Ovary (tissue), 9 donors: ENCODE measurements around the gene ALDH3A1. TPM values are rescaled to one million over a fixed set of nuclear protein-coding genes. Genes with fewer than 3 reads are reported as not detected.

Source experiments
- DNase-seq, 5 donors: peaks; one replicate each; pipeline ENCODE4 v3.0.0-alpha.2; 2019 to 2020
- H3K27ac ChIP-seq, 2 donors: fragments of 200-600 bp; one replicate each; pipeline versions ENCODE4 v1.5.1 to v1.8.0; 2019 to 2022
- H3K27me3 ChIP-seq: fragments of 200-600 bp; one replicate; pipeline ENCODE4 v1.8.0; 2022
- H3K36me3 ChIP-seq: fragments of 200-600 bp; sonication (generic); one replicate; pipeline ENCODE4 v1.5.1; 2019
- H3K4me1 ChIP-seq: one replicate; pipeline ENCODE4 v1.8.1; 2013; ENCODE audit warnings: mild to moderate bottlenecking, moderate library complexity; ENCODE audit not compliant: insufficient read depth
- H3K4me3 ChIP-seq: fragments of 200-600 bp; sonication (generic); one replicate; pipeline ENCODE4 v1.5.1; 2017
- H3K9me3 ChIP-seq, 2 donors: fragments of 200-600 bp in 1 of 2; sonication (generic) in 1 of 2; one replicate each; pipeline versions ENCODE4 v1.5.1 to v1.8.1; 2013 to 2019; ENCODE audit warnings: mild to moderate bottlenecking in 1 of 2, moderate library complexity in 1 of 2
- CTCF ChIP-seq, 3 donors: fragments of 450-650 bp in 2 of 3; fragments of 200-600 bp in 1 of 3; IDR thresholded peaks; one replicate each; pipeline versions ENCODE4 v1.5.1 to v1.8.0; 2016 to 2022; ENCODE audit warnings: antibody characterized with exemption in 3 of 3, mild to moderate bottlenecking in 1 of 3
- EP300 ChIP-seq: sonication (generic); formaldehyde crosslinking; IDR thresholded peaks from one replicate; pipeline ENCODE4 v1.6.1; 2017; ENCODE audit warnings: antibody characterized with exemption
- POLR2A ChIP-seq: fragments of 450-650 bp; IDR thresholded peaks from one replicate; pipeline ENCODE4 v1.6.1; 2017; ENCODE audit warnings: antibody characterized with exemption, mild to moderate bottlenecking, moderate library complexity
- WGBS, 3 donors: extraction: QIAGEN DNeasy Blood & Tissue Kit in 1 of 3; methylation state at CpG; one replicate each; pipeline versions ENCODE4 v1.1.5 to v1.1.7; 2013 to 2017; 5-methylcytosine and 5-hydroxymethylcytosine counted together
- intact Hi-C, 4 donors: fragments of 100-400 bp; cut with DNase I; formaldehyde crosslinking; loops; one replicate each; pipeline versions ENCODE4 v1.11.0 to v1.15.1; 2022 to 2023
- polyA plus RNA-seq, 2 donors: library from polyadenylated mRNA; stranded (reverse); fragments of 200-250 nt in 1 of 2; fragments of 350-450 nt in 1 of 2; fragmentation: Illumina TruSeq in 1 of 2; extraction: RNeasy Lipid Tissue Mini Kit (QIAGEN cat#74804) in 1 of 2; gene quantifications; one replicate each; pipeline ENCODE4 v1.2.3, GENCODE V29; 2013 to 2014
- total RNA-seq, 7 donors: library from RNA; depleted of rRNA in 2 of 7; stranded (reverse); fragments of >200 nt in 2 of 7; fragmentation: NEBNext Ultra II Directional in 3 of 7; extraction: Animal tissue kit (Norgen Biotek cat#: 25700) in 3 of 7; gene quantifications; one replicate each; pipeline versions ENCODE4 v1.1.0 to v1.2.4, GENCODE V29; 2016 to 2023
- donor health status: DM: no; HTN: no; CAD: no; lungs with moderate emphysema.
- donor health status: DM: no; HTN: no; CAD: no.
- donor health status: Bipolar disorder and iron deficiency.
- donor health status: DM: yes; HTN: yes; CAD: no.
- donor health status: DM: no; HTN: no; CAD: no.
- donor health status: DM: yes; HTN: yes; CAD: no.

The ALDH3A1 gene
- total and polyA plus RNA-seq, 9 donors: 0.17 to 12.8 (median 0.87) TPM; not detected in 3

DNA sequence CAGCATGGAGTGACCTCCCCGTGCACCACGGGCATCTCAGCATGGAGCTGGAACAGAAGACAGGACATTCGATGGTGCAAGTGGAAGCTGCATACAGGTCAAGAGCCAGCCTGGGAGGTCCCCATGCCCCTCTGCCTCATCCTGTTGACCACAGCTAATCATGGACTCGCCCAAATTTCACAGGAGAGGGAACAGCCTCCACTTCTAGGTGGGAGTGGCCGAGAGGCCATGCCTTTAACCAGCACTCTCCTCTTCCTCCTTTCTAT is 28.0 kb downstream of the ALDH3A1 start:
- TF ChIP-seq EP300 (no peak), CTCF (IDR thresholded peaks at IDR 0.05) (no peak), POLR2A (no peak)
- Histone ChIP-seq H3K4me3 (no peak overlapping the region), H3K27me3 (no peaks in the 10 kb centered on the region), H3K9me3 (no peaks in the 10 kb centered on the region), H3K27ac (no peak overlapping the region), H3K36me3 (no peaks in the 10 kb centered on the region), H3K4me1 (peaks cover 16% of the 10 kb centered on the region)
- intact Hi-C loops: loop anchor here in 1 of 4 donors (10.0 kb wide), 1 partner anchor 55 kb away; no protein-coding TSS in a partner anchor
- DNase-seq: no peak
- WGBS, 3 donors: 45 to 76% (median 71%) methylated on average over 5 of the region's 5 CpGs

DNA sequence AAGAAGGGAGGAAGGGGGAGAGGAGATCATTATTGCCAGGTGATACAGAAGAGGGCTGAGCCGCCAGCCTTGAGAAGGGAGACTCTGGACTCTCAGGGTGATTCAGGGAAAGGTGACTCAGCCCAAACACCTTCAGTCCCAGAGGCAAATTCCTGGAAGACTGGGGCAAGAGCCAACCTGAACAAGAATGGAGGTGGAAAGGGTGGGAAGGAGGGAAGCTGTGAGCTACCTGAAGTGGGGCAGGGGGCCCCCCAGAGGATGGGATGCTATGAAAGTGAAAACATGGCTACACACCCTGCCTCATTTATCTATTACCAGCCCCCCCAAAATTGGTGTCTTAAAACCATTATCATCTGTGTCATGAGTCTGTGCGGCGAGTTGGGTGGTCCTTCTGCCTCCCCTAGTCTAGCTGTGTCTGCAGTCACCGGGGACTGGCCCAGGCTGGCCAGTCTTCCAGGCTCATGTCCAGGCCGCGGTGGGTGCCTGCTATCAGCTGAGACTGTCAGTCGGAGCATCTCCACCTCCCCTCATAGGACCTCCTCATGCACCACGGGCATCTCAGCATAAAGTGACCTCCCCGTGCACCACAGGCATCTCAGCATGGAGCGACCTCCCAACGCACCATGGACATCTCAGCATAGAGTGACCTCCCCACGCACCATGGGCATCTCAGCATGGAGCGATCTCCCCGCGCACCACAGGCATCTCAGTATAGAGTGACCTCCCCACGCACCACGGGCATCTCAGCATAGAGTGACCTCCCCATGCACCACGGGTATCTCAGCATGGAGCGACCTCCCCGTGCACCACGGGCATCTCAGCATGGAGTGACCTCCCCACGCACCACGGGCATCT is 28.5 kb downstream of the ALDH3A1 start:
- 91 to 94% (median 92%) methylated on average over 23 of the region's 23 CpGs for WGBS, 3 donors
- Histone ChIP-seq H3K27me3 (no peaks in the 10 kb centered on the region), H3K9me3 (no peaks in the 10 kb centered on the region), H3K4me1 (peaks cover 14% of the 10 kb centered on the region), H3K36me3 (no peaks in the 10 kb centered on the region), H3K4me3 (no peak overlapping the region), H3K27ac (no peak overlapping the region)
- intact Hi-C loops: loop anchor here in 1 of 4 donors (10.0 kb wide), 1 partner anchor 55 kb away; no protein-coding TSS in a partner anchor
- no peak for TF ChIP-seq CTCF (IDR thresholded peaks at IDR 0.05)
- TF ChIP-seq EP300: no peak
- TF ChIP-seq POLR2A: no peak
- DNase-seq: no peak

DNA sequence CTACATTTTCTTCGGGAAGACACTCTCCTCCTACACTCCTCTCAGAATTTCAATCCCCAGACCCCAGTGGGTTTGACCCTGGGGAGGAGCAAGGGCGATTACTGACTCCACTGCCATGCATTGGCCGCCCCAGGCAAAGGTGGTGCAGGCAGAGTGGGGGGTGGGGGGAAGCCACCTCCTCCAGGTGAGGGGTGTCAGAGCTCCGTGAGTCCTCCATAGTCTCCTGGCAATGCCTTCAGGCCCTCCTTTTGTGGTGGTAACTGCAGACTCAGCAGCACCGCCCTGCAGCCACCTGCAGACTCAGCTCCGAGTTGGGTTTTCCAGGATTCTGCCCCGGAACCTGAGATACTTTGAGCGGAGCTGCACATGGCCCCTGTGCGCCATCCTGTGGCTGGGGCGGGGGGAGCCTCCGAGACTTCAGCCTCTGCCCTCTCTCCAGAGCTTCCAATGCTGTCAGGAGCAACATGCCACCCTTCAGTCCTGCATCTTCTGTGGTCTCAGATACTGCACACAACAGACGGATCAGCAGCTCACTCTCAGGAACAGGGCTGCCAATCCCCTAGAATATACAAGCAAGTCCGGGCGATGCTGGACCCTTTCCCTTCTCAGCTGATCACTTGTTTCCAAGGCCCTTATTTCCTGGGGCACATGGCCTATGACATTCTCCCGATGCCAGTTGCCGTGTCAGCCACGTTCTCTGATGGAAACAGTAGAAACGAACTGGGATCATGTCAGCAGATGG is 29.3 kb downstream of the ALDH3A1 start:
- intact Hi-C loops: no loop called here
- H3K9me3 ChIP-seq: no peaks in the 10 kb centered on the region
- no peaks in the 10 kb centered on the region for H3K36me3 ChIP-seq
- H3K27me3 ChIP-seq: no peaks in the 10 kb centered on the region
- TF ChIP-seq EP300 (no peak), POLR2A (no peak), CTCF (IDR thresholded peaks at IDR 0.05) (no peak)
- no peak for DNase-seq
- WGBS, 3 donors: 77 to 84% (median 80%) methylated on average over 18 of the region's 18 CpGs
- H3K4me3 ChIP-seq: no peak overlapping the region
- no peak overlapping the region for H3K27ac ChIP-seq
- peaks cover 9% of the 10 kb centered on the region for H3K4me1 ChIP-seq

DNA sequence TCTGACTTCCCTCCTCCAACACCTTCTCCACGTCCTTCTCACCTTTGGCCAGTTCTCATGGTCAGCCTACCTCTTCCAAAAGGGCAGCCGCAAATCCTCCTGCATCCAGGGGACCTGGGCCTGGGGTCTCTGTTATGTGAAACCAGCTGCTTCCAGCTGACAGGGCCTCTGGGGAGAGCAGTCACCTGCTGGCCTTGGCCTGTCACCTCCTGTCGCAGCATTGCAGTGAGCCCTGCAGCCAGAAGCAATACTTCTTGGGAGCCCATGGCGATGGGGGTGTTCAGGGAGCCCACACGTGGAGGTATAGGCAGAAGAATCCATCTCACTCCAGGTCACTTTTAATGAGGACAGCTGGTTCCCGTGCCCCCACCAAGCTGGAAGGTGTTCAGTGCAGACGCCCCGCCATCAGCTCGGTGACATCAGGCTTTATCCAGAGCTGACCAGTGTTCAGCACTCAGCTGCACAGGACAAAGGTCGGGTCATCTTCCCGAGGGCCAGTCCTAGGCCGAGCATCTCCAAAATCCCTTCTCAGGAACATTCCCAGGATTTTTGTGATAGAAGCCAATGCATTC is 30.0 kb downstream of the ALDH3A1 start:
- Histone ChIP-seq H3K4me1 (peaks cover 9% of the 10 kb centered on the region), H3K27me3 (no peaks in the 10 kb centered on the region), H3K27ac (no peak overlapping the region), H3K9me3 (no peaks in the 10 kb centered on the region), H3K4me3 (no peak overlapping the region), H3K36me3 (no peaks in the 10 kb centered on the region)
- intact Hi-C loops: no loop called here
- DNase-seq: no peak
- no peak for TF ChIP-seq POLR2A
- no peak for TF ChIP-seq EP300
- 57 to 66% (median 62%) methylated on average over 12 of the region's 12 CpGs for WGBS, 3 donors
